H9 (cell line): ENCODE results near the gene ANO2. TPM values are rescaled to one million over a fixed set of nuclear protein-coding genes. Genes with fewer than 3 reads are reported as not detected.
A peak's percentile ranks its signal among the peaks of the same experiment; 100 is the strongest.

ENCODE experiments used
- DNase-seq: peaks from one replicate; pipeline ENCODE4 v3.0.0-alpha.2; 2017
- H2AFZ ChIP-seq: one replicate; pipeline ENCODE4 v1.6.1; 2013; ENCODE audit warnings: mild to moderate bottlenecking, low read length, control low read depth, moderate library complexity
- H2AK5ac ChIP-seq: 2 replicates; pipeline ENCODE4 v1.6.1; 2013; ENCODE audit warnings: low read length, control low read depth, mixed read lengths; ENCODE audit not compliant: insufficient read length
- H2BK120ac ChIP-seq: one replicate; pipeline ENCODE4 v1.6.1; 2013; ENCODE audit warnings: low read depth, mild to moderate bottlenecking, low read length, control low read depth, inconsistent platforms; ENCODE audit not compliant: poor library complexity, severe bottlenecking
- H2BK12ac ChIP-seq: 2 replicates; pipeline ENCODE4 v1.6.1; 2013; ENCODE audit warnings: low read length, control low read depth, mixed read lengths, low read depth; ENCODE audit not compliant: insufficient read length
- H2BK15ac ChIP-seq: 2 replicates; pipeline ENCODE4 v1.6.1; 2013; ENCODE audit warnings: low read depth, low read length, control low read depth
- H2BK20ac ChIP-seq: one replicate; pipeline ENCODE4 v1.6.1; 2013; ENCODE audit warnings: low read depth, mild to moderate bottlenecking, low read length, control low read depth, inconsistent platforms; ENCODE audit not compliant: poor library complexity, severe bottlenecking
- H2BK5ac ChIP-seq: 2 replicates; pipeline ENCODE4 v1.6.1; 2013; ENCODE audit warnings: low read length, control low read depth, mixed read lengths; ENCODE audit not compliant: insufficient read length
- H3K14ac ChIP-seq: 2 replicates; pipeline ENCODE4 v1.6.1; 2013; ENCODE audit warnings: low read length, control low read depth; ENCODE audit not compliant: insufficient read depth
- H3K18ac ChIP-seq: 2 replicates; pipeline ENCODE4 v1.6.1; 2013; ENCODE audit warnings: low read depth, mild to moderate bottlenecking, mixed read lengths, low read length, control low read depth; ENCODE audit not compliant: insufficient read length
- H3K23ac ChIP-seq: 2 replicates; pipeline ENCODE4 v1.6.1; 2013; ENCODE audit warnings: low read length, control low read depth, mixed read lengths, low read depth; ENCODE audit not compliant: insufficient read length
- H3K23me2 ChIP-seq: 2 replicates; pipeline ENCODE4 v1.6.1; 2013; ENCODE audit warnings: low read depth, mild to moderate bottlenecking, mixed read lengths, low read length, control low read depth; ENCODE audit not compliant: insufficient read length, poor library complexity, severe bottlenecking
- H3K27ac ChIP-seq: 2 replicates; pipeline ENCODE4 v1.5.1; 2013; ENCODE audit warnings: low read length, control low read depth, mixed read lengths, low read depth; ENCODE audit not compliant: insufficient read length
- H3K27me3 ChIP-seq: 2 replicates; pipeline ENCODE4 v1.6.1; 2013; ENCODE audit warnings: low read length, control low read depth, inconsistent platforms; ENCODE audit not compliant: insufficient read depth
- H3K4ac ChIP-seq: 2 replicates; pipeline ENCODE4 v1.6.1; 2013; ENCODE audit warnings: low read depth, mild to moderate bottlenecking, control low read depth, inconsistent platforms, low read length, moderate library complexity
- H3K4me1 ChIP-seq: 2 replicates; pipeline ENCODE4 v1.6.1; 2013; ENCODE audit warnings: low read length, control low read depth, inconsistent platforms; ENCODE audit not compliant: insufficient read depth
- H3K4me2 ChIP-seq: 2 replicates; pipeline ENCODE4 v1.6.1; 2013; ENCODE audit warnings: low read length, control low read depth, mixed read lengths; ENCODE audit not compliant: insufficient read length, insufficient read depth
- H3K56ac ChIP-seq: 2 replicates; pipeline ENCODE4 v1.6.1; 2013; ENCODE audit warnings: low read depth, mild to moderate bottlenecking, mixed read lengths, low read length, control low read depth; ENCODE audit not compliant: insufficient read length
- H3K79me1 ChIP-seq: 2 replicates; pipeline ENCODE4 v1.6.1; 2013; ENCODE audit warnings: low read depth, mild to moderate bottlenecking, moderate library complexity, low read length, control low read depth, inconsistent platforms; ENCODE audit not compliant: insufficient read depth, poor library complexity, severe bottlenecking
- H3K79me2 ChIP-seq: 2 replicates; pipeline ENCODE4 v1.6.1; 2013; ENCODE audit warnings: low read length, control low read depth, inconsistent platforms; ENCODE audit not compliant: insufficient read depth
- H3K9ac ChIP-seq: 2 replicates; pipeline ENCODE4 v1.6.1; 2013; ENCODE audit warnings: low read length, control low read depth, mixed read lengths; ENCODE audit not compliant: insufficient read length; ENCODE audit errors: extremely low read depth
- H3K9me3 ChIP-seq: one replicate; pipeline ENCODE4 v1.6.1; 2013; ENCODE audit warnings: low read depth, low read length, inconsistent platforms; ENCODE audit not compliant: control insufficient read depth
- H3T11ph ChIP-seq: one replicate; pipeline ENCODE4 v1.6.1; 2013; ENCODE audit warnings: mild to moderate bottlenecking, low read length, control low read depth, inconsistent platforms
- H4K20me1 ChIP-seq: one replicate; pipeline ENCODE4 v1.6.1; 2013; ENCODE audit not compliant: control insufficient read depth, insufficient read length, insufficient read depth
- H4K5ac ChIP-seq: 2 replicates; pipeline ENCODE4 v1.6.1; 2013; ENCODE audit warnings: low read depth, mild to moderate bottlenecking, mixed read lengths, low read length, control low read depth; ENCODE audit not compliant: insufficient read length
- H4K8ac ChIP-seq: replicated peaks from 2 replicates; pipeline ENCODE4 v1.6.1; 2013; ENCODE audit warnings: low read length, control low read depth, mixed read lengths, low read depth; ENCODE audit not compliant: insufficient read length
- H4K91ac ChIP-seq: 2 replicates; pipeline ENCODE4 v1.6.1; 2013; ENCODE audit warnings: low read depth, mild to moderate bottlenecking, moderate library complexity, mixed read lengths, low read length, control low read depth; ENCODE audit not compliant: insufficient read length
- H3K27ac Mint-ChIP-seq, 3 experiments: 2 replicates in 2 of 3; 3 replicates in 1 of 3; pipeline ENCODE4 v1.8.0; 2020 to 2021; ENCODE audit warnings: mixed read lengths in 3 of 3, mild to moderate bottlenecking in 1 of 3, moderate library complexity in 1 of 3
- H3K27me3 Mint-ChIP-seq: 2 replicates; pipeline ENCODE4 v1.8.0; 2021; ENCODE audit warnings: low read depth, mild to moderate bottlenecking, moderate library complexity, mixed read lengths
- H3K36me3 Mint-ChIP-seq, 3 experiments: 2 replicates in 2 of 3; 3 replicates in 1 of 3; pipeline ENCODE4 v1.8.0; 2020 to 2021; ENCODE audit warnings: low read depth in 3 of 3, mixed read lengths in 3 of 3; ENCODE audit not compliant: insufficient read depth in 1 of 3
- H3K4me1 Mint-ChIP-seq, 2 experiments: 2 replicates each; pipeline ENCODE4 v1.8.0; 2020; ENCODE audit warnings: mixed read lengths in 2 of 2
- H3K4me3 Mint-ChIP-seq, 2 experiments: 2 replicates in 1 of 2; 3 replicates in 1 of 2; pipeline ENCODE4 v1.8.0; 2020 to 2021; ENCODE audit warnings: mild to moderate bottlenecking in 2 of 2, mixed read lengths in 2 of 2, moderate library complexity in 1 of 2
- H3K9me3 Mint-ChIP-seq, 2 experiments: 2 replicates in 1 of 2; 3 replicates in 1 of 2; pipeline ENCODE4 v1.8.0; 2020; ENCODE audit warnings: mild to moderate bottlenecking in 2 of 2, mixed read lengths in 2 of 2, moderate library complexity in 1 of 2
- CTCF ChIP-seq: fragments of 200-600 bp; sonication (generic); conservative IDR thresholded peaks from 3 replicates; pipeline ENCODE4 v1.8.0; 2021; ENCODE audit warnings: antibody characterized with exemption, mild to moderate bottlenecking
- WGBS: extraction: QIAGEN DNeasy Blood & Tissue Kit; methylation state at CpG from one replicate; pipeline ENCODE4 v1.1.7; 2013; ENCODE audit warnings: missing lambda C conversion rate, low lambda C conversion rate, mixed read lengths; ENCODE audit not compliant: insufficient read length; ENCODE audit errors: extremely low coverage; 5-methylcytosine and 5-hydroxymethylcytosine counted together
- total RNA-seq: library from RNA; stranded (reverse); gene quantifications from 2 replicates; pipeline ENCODE4 v1.2.1, GENCODE V29; 2021

ANO2 gene
- total RNA-seq, 1 experiment from 2014 or later, result 3.8 TPM

- no peak overlapping the region for H4K5ac ChIP-seq
- no peak overlapping the region for H2BK15ac ChIP-seq
- no peak overlapping the region for H3K27ac ChIP-seq
- TF ChIP-seq CTCF, result no peak
- no peak overlapping the region for H3K23ac ChIP-seq
- no peak for DNase-seq
- no CpG with 5 or more reads among the region's 12 CpGs for WGBS
- no peak overlapping the region for H2BK20ac ChIP-seq
- peak overlapping the region; percentile 80 for H3K18ac ChIP-seq
- Mint-ChIP-seq H3K27me3 (peaks cover 42% of the 10 kb centered on the region), H3K9me3 (no peaks in the 10 kb centered on the region), H3K4me3 (peak overlapping the region; percentile 85 to 89), H3K27ac (peak overlapping the region in 2 of 3 experiments; percentile 53 to 89; a peak in 2 of 7 replicates), H3K36me3 (no peaks in the 10 kb centered on the region), H3K4me1 (peaks cover 29 to 31% of the 10 kb centered on the region in 2 experiments)
- H3K4me2 ChIP-seq, result peak overlapping the region; percentile 89
- H4K8ac ChIP-seq, result no peak overlapping the region
- no peak overlapping the region for H2BK5ac ChIP-seq
- no peak overlapping the region for H2BK120ac ChIP-seq
- H2BK12ac ChIP-seq, result no peak overlapping the region
- H3K27me3 ChIP-seq, result peaks cover 10% of the 10 kb centered on the region; the same call in 1 of the 2 replicates
- H2AFZ ChIP-seq, result peak overlapping the region; percentile 53
- no peak overlapping the region for H3K4ac ChIP-seq
- H3K56ac ChIP-seq, result no peak overlapping the region
- no peaks in the 10 kb centered on the region for H3K79me1 ChIP-seq
- H3K23me2 ChIP-seq, result peaks cover 6% of the 10 kb centered on the region
- no peaks in the 10 kb centered on the region for H3K9me3 ChIP-seq
- no peaks in the 10 kb centered on the region for H3K79me2 ChIP-seq
- H3K9ac ChIP-seq, result peak overlapping the region; percentile 68
- H3T11ph ChIP-seq, result no peak overlapping the region
- no peak overlapping the region for H4K91ac ChIP-seq
- no peaks in the 10 kb centered on the region for H4K20me1 ChIP-seq
- peak overlapping the region; percentile 93; the same call in 1 of the 2 replicates for H3K14ac ChIP-seq
- H3K4me1 ChIP-seq, result no peaks in the 10 kb centered on the region; the same call in 1 of the 2 replicates
- H2AK5ac ChIP-seq, result no peak overlapping the region
Observed at GRCh38 chr12:5944688-5945070, 380 bp downstream of the ANO2 start.
